ENCODE measurements around the gene CEP43.

The CEP43 gene

GRCh38 chr6:166952567-166953486 is 46.4 kb upstream of the CEP43 start:
- no peak for DNase-seq (ENCODE audit: low read depth)

DNA sequence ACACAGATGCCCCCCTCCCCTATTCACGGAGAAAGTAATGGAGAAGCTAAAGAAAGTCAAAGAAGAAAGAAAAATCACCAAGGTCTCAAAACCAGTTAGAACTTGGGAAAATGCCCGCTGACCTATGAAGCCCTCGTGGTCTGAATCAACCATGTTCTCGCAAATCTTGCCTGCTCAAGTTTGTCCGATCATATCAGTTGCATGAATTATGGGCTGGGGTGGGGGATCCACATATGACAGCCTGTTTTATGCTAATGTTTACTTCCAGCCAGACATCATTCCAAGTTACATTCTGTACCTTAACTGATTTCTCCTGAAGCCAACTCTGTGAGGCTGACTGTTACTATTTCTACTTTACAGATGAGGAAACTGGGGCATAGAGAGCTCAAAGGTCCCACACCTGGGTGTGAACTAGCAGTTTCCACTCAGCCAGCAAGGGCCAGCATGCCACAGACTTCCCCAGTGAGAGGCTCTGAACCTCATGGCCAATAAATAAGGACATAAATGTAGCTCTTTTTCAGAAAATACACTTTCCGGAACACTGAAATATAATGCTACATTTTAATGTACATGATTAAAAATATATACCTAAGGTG is 45.0 kb upstream of the CEP43 start:
- TF ChIP-seq, protein P1, sequence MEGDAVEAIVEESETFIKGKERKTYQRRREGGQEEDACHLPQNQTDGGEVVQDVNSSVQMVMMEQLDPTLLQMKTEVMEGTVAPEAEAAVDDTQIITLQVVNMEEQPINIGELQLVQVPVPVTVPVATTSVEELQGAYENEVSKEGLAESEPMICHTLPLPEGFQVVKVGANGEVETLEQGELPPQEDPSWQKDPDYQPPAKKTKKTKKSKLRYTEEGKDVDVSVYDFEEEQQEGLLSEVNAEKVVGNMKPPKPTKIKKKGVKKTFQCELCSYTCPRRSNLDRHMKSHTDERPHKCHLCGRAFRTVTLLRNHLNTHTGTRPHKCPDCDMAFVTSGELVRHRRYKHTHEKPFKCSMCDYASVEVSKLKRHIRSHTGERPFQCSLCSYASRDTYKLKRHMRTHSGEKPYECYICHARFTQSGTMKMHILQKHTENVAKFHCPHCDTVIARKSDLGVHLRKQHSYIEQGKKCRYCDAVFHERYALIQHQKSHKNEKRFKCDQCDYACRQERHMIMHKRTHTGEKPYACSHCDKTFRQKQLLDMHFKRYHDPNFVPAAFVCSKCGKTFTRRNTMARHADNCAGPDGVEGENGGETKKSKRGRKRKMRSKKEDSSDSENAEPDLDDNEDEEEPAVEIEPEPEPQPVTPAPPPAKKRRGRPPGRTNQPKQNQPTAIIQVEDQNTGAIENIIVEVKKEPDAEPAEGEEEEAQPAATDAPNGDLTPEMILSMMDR (conservative IDR thresholded peaks at IDR 0.05; ENCODE audit: low read depth, low read length): no peak
- H3K4me3 ChIP-seq (ENCODE audit: low read length): no peak overlapping the region
- DNase-seq (ENCODE audit: low read depth): no peak

More at GRCh38 chr6:166952567-166953486, 46.4 kb upstream of the CEP43 start:
- H3K4me3 ChIP-seq (ENCODE audit: low read length): no peak overlapping the region
- TF ChIP-seq, protein P1 (conservative IDR thresholded peaks at IDR 0.05; ENCODE audit: low read depth, low read length): no peak

GRCh38 chr6:166955121-166955864 is 43.9 kb upstream of the CEP43 start:
- no peak for DNase-seq (ENCODE audit: low read depth)
- H3K4me3 ChIP-seq (ENCODE audit: low read length): peak overlapping the region; percentile 67
- TF ChIP-seq, protein P1 (conservative IDR thresholded peaks at IDR 0.05; ENCODE audit: low read depth, low read length): no peak

DNA sequence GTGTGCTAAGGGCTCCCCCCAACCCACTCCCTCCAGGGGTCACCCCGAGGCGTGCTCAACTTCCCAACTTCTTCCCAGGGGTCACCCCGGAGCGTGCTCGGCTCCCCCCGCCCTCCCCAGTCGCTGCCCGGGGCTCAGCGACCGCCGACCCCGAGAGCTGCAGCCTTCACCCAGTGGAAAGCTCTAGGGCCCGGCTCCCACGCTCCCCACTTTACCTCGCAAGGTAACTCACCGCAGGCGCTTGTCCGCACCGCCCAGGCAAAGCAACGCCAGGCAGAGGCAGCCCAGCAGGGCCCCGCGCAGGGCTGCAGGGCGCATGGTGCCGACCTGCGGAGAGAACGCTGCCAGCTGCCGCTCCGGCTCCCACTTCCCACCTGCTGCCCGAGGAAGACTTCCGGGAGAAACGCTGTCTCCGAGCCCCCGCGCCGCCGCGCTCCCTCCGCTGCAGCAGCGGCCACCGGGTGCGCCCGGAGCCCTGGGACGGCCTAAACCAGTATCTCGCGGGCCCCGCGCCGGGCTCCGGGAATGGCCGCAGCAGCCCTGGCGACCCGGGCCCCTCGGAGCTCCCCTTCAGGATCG is 43.2 kb upstream of the CEP43 start:
- DNase-seq (ENCODE audit: low read depth): no peak
- H3K4me3 ChIP-seq (ENCODE audit: low read length): peak overlapping the region; percentile 67
- TF ChIP-seq, protein P1 (conservative IDR thresholded peaks at IDR 0.05; ENCODE audit: low read depth, low read length): no peak

- TF ChIP-seq, protein P1 (conservative IDR thresholded peaks at IDR 0.05; ENCODE audit: low read depth, low read length): no peak
- H3K4me3 ChIP-seq (ENCODE audit: low read length): peak within 1 kb of the TSS; percentile 67
- peak; percentile 43 for DNase-seq (ENCODE audit: low read depth)
Measured at GRCh38 chr6:166956444-166957086, 42.6 kb upstream of the CEP43 start, which contains the start of gene RNASET2. RNASET2 (minus strand) TSS chr6:166956550; CDS start chr6:166956182, 368 bp downstream.

GRCh38 chr6:166957087-166957804 is 42.0 kb upstream of the CEP43 start:
- TF ChIP-seq, protein P1 (conservative IDR thresholded peaks at IDR 0.05; ENCODE audit: low read depth, low read length): no peak
- no peak for DNase-seq (ENCODE audit: low read depth)
- H3K4me3 ChIP-seq (ENCODE audit: low read length): peak overlapping the region; percentile 67

Measured in retinal pigment epithelial cell (primary cell).